GM18861 (cell line): ENCODE measurements around the gene PIK3CG.
A peak's percentile ranks its signal among the peaks of the same experiment; 100 is the strongest.
"Not testable (repeated sequence)": the region's sequence is repeated elsewhere in the genome, so short reads cannot be mapped to it uniquely, and the experiment has no call there.

Experiments
- ATAC-seq: cut with Tn5 transposase; IDR thresholded peaks from one replicate; pipeline ENCODE4 v1.9.1; 2021; ENCODE audit not compliant: unreplicated experiment

PIK3CG gene

GRCh38 chr7:106865130-106866041, at the start of gene PIK3CG:
TSS of gene PIK3CG (plus strand) at chr7:106865282. CDS start at chr7:106867562, 2,280 bp downstream.
- ATAC-seq = peak; percentile 51

- no peak for ATAC-seq
These were observed 48.0 kb upstream of the PIK3CG start for GRCh38 chr7:106817098-106817497.

GRCh38 chr7:106818736-106819135, 46.3 kb upstream of the PIK3CG start:
- no peak for ATAC-seq

GRCh38 chr7:106819546-106819945, 45.5 kb upstream of the PIK3CG start:
- no peak for ATAC-seq

- ATAC-seq = no peak
These were observed 44.5 kb upstream of the PIK3CG start for GRCh38 chr7:106820321-106821217.

GRCh38 chr7:106823631-106824030, 41.5 kb upstream of the PIK3CG start:
- no peak for ATAC-seq

GRCh38 chr7:106824458-106824857, 40.6 kb upstream of the PIK3CG start:
- ATAC-seq = no peak

GRCh38 chr7:106827626-106828025, 37.5 kb upstream of the PIK3CG start:
- ATAC-seq = no peak

- no peak for ATAC-seq
These were observed 35.6 kb upstream of the PIK3CG start for GRCh38 chr7:106829496-106829895.

GRCh38 chr7:106830896-106831295, 34.2 kb upstream of the PIK3CG start:
- ATAC-seq = not testable (repeated sequence)

GRCh38 chr7:106836816-106837215, 28.3 kb upstream of the PIK3CG start:
- ATAC-seq = no peak

- no peak for ATAC-seq
These were observed 25.6 kb upstream of the PIK3CG start for GRCh38 chr7:106839511-106839910.

GRCh38 chr7:106840342-106840741, 24.7 kb upstream of the PIK3CG start:
- no peak for ATAC-seq

- ATAC-seq = no peak
These were observed 23.1 kb upstream of the PIK3CG start for GRCh38 chr7:106841896-106842390.

- ATAC-seq = no peak
These were observed 20.6 kb upstream of the PIK3CG start for GRCh38 chr7:106844279-106844997.

GRCh38 chr7:106848049-106848448, 17.0 kb upstream of the PIK3CG start:
- no peak for ATAC-seq

- ATAC-seq = no peak
These were observed 16.1 kb upstream of the PIK3CG start for GRCh38 chr7:106848851-106849442.

GRCh38 chr7:106851632-106852031, 13.4 kb upstream of the PIK3CG start:
- not testable (repeated sequence) for ATAC-seq

- no peak for ATAC-seq
These were observed 11.7 kb upstream of the PIK3CG start for GRCh38 chr7:106853250-106853908.
